HG03575 (cell line): Measurements from ENCODE around the gene ACTL10.

ENCODE experiments used
- ATAC-seq: cut with Tn5 transposase; IDR thresholded peaks from one replicate; pipeline ENCODE4 v1.9.1; 2021; ENCODE audit not compliant: unreplicated experiment, insufficient number of reproducible peaks, low FRiP score; ENCODE audit errors: extremely low read depth

The ACTL10 gene

GRCh38 chr20:33673410-33674293 lies 6.9 kb downstream of the ACTL10 start:
- no peak for ATAC-seq

- ATAC-seq, result no peak
Observed at GRCh38 chr20:33674294-33675135, 7.8 kb downstream of the ACTL10 start, which contains the start of gene NECAB3. NECAB3 (minus strand) TSS chr20:33674428; CDS start chr20:33674352, 76 bp downstream.

GRCh38 chr20:33675136-33675959 lies 8.6 kb downstream of the ACTL10 start:
- ATAC-seq, result no peak

GRCh38 chr20:33676121-33676520 lies 9.4 kb downstream of the ACTL10 start:
- ATAC-seq, result no peak

GRCh38 chr20:33676652-33677645 lies 10.2 kb downstream of the ACTL10 start:
- no peak for ATAC-seq

- ATAC-seq, result no peak
Observed at GRCh38 chr20:33677991-33678702, 11.4 kb downstream of the ACTL10 start.

- ATAC-seq, result no peak
Observed at GRCh38 chr20:33679758-33680485, 13.2 kb downstream of the ACTL10 start.

GRCh38 chr20:33680686-33681085 lies 13.9 kb downstream of the ACTL10 start:
- ATAC-seq, result no peak

- ATAC-seq, result no peak
Observed at GRCh38 chr20:33681288-33681687, 14.5 kb downstream of the ACTL10 start.

- no peak for ATAC-seq
Observed at GRCh38 chr20:33681728-33682353, 15.1 kb downstream of the ACTL10 start.

GRCh38 chr20:33684533-33685327 lies 18.0 kb downstream of the ACTL10 start:
- ATAC-seq, result no peak

- no peak for ATAC-seq
Observed at GRCh38 chr20:33685328-33686099, 18.8 kb downstream of the ACTL10 start.

GRCh38 chr20:33686100-33686983 lies 19.6 kb downstream of the ACTL10 start, which contains the start of gene E2F1:
E2F1 (minus strand) TSS chr20:33686385; CDS start chr20:33686264, 121 bp downstream.
- ATAC-seq, result peak; percentile 29

GRCh38 chr20:33686984-33687366 lies 20.2 kb downstream of the ACTL10 start:
- ATAC-seq, result no peak
